ENCODE results near the gene MRPS11.

- no peak for TF ChIP-seq POLR2A (IDR thresholded peaks at IDR 0.05; ENCODE audit: low read length)
- no peak for TF ChIP-seq GATA1 (IDR thresholded peaks at IDR 0.05; ENCODE audit: low read depth, low read length)
These were observed 36.1 kb upstream of the MRPS11 start for GRCh38 chr15:88431441-88431840.
